ENCODE data around the gene RENBP. TPM values are rescaled to one million over a fixed set of nuclear protein-coding genes. Genes with fewer than 3 reads are reported as not detected.

The RENBP gene
- total and polyA plus RNA-seq, 4 donors = 7.0 to 11.6 (median 10.3) TPM

DNA sequence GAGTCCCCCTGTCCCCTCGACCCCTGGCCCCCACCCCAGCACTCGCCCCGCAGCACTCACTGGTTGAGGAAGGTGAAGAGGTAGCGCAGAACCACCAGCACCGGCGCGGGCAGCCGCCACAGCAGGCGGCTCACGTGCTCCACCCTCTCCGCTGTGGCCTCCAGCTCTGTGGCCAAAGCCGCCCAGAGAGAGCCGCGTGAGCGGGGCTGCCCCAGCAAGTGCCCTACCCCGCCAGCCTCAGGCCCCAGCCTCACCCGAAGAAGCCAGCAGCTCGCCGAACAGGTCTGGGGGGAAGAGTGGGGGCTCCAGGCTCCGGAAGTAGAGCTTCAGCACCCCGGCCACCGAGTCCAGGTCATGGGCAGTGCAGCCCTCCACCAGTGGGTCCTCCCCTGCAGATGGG, 34.0 kb downstream of the RENBP start:
- Histone ChIP-seq H3K36me3 (ENCODE audit: control insufficient read depth, insufficient read depth, low read length) (peaks cover 26% of the 10 kb centered on the region), H3K4me1 (ENCODE audit: control insufficient read depth, insufficient read depth, low read length) (peaks cover 4% of the 10 kb centered on the region), H3K4me3 (ENCODE audit: low read depth, low read length) (no peak overlapping the region), H3K27ac (ENCODE audit: low read depth, low read length) (no peak overlapping the region), H3K9me3 (ENCODE audit: control insufficient read depth, insufficient read depth, low read length) (no peaks in the 10 kb centered on the region), H3K27me3 (ENCODE audit: control insufficient read depth, insufficient read depth, low read length) (peaks cover 5% of the 10 kb centered on the region)
- no peak for DNase-seq (ENCODE audit: low read depth in 4 of 6, low spot score in 6 of 6)
- WGBS (ENCODE audit: insufficient coverage) = 87% methylated on average over 19 of the region's 22 CpGs

GRCh38 chrX:153909980-153910360, 34.5 kb downstream of the RENBP start:
- H3K27ac ChIP-seq (ENCODE audit: low read depth, low read length) = no peak overlapping the region
- no peaks in the 10 kb centered on the region for H3K9me3 ChIP-seq (ENCODE audit: control insufficient read depth, insufficient read depth, low read length)
- no peak for DNase-seq (ENCODE audit: low read depth in 4 of 6, low spot score in 6 of 6)
- 89% methylated on average over 22 of the region's 25 CpGs for WGBS (ENCODE audit: insufficient coverage)
- H3K36me3 ChIP-seq (ENCODE audit: control insufficient read depth, insufficient read depth, low read length) = peaks cover 26% of the 10 kb centered on the region
- H3K27me3 ChIP-seq (ENCODE audit: control insufficient read depth, insufficient read depth, low read length) = peaks cover 5% of the 10 kb centered on the region
- no peak overlapping the region for H3K4me3 ChIP-seq (ENCODE audit: low read depth, low read length)
- peaks cover 4% of the 10 kb centered on the region for H3K4me1 ChIP-seq (ENCODE audit: control insufficient read depth, insufficient read depth, low read length)

DNA sequence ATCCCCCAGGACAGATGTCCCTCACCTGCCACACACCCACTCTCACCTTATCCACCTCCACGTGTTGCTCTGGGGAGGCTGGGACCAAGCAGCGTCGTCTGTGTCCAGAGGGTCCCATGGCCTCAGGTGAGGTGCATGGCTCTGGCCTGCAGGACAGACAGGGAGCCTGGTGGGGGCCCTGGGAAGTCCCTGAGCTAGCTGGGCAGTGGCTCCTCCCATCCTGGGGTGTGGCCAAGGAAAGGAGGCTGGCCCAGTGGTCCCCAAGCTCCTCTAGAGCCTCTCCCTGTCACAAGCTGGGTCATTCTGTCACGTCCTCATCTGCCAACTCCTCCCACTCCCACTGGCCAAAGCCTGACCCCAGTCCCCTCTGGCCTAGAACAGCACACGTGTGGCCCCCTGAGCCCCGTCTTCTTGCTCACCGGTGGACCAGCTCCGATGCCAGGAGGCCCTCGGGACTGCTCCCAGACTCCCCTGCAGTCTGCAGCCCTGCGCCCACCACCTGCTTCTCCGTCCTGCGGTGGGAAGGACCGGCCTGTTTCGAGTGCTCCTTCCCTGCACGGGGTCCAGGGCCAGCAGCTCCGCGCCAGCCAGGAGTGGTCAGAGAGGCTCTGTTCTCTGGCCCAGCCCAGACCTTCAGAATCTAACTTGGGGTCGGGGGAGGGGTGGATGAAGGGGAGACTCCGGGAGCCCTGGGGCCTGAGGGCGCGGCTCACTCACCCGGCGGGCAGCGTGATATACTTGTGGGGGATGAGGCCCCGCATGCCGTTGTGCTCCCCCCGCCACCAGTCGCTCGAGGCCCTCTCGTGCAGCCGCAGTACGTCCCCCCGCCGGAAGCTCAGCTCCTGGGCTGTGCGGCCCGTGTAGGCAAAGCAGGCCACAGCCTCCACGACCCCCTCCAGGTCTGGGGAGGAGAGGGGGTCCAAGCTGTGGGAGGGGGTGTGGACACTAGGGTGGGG, 35.1 kb downstream of the RENBP start:
- Histone ChIP-seq H3K9me3 (ENCODE audit: control insufficient read depth, insufficient read depth, low read length) (no peaks in the 10 kb centered on the region), H3K4me3 (ENCODE audit: low read depth, low read length) (no peak overlapping the region), H3K27ac (ENCODE audit: low read depth, low read length) (no peak overlapping the region), H3K4me1 (ENCODE audit: control insufficient read depth, insufficient read depth, low read length) (peaks cover 7% of the 10 kb centered on the region), H3K36me3 (ENCODE audit: control insufficient read depth, insufficient read depth, low read length) (peaks cover 26% of the 10 kb centered on the region), H3K27me3 (ENCODE audit: control insufficient read depth, insufficient read depth, low read length) (peaks cover 5% of the 10 kb centered on the region)
- DNase-seq (ENCODE audit: low read depth in 4 of 6, low spot score in 6 of 6) = no peak
- whole genome bisulfite sequencing (ENCODE audit: insufficient coverage) = 67% methylated on average over 20 of the region's 37 CpGs

DNA sequence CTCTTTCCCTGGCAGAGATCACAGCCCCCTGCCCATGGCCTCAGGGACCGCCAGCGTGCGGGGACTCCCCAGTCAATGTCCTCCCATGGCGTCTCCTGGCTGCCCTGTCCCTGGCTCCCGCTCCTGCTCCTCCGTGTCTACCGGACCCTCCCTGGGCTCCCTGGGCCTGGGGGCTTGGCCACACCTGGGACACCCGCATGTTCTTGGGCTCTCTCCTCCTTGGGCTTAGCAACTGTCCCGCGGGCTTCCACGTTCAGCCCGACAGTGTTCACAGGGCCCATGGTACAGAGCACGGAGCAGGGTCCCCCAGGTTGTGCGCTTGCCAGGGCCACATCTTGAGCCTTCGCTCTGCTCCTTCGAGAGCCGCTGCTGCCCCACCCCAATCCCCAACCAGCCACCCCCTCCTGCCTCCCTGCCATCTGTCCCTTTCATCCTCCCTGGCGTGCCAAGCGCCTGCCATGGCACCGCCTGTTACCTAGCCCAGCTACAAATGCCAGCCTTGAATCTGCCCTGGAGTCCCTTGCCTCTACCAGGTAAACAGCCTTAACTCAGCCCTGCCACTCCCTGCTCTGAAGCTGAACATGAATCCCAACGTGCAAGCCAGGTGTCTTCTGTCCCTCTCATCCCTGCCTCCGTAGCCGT, 36.1 kb downstream of the RENBP start:
- WGBS (ENCODE audit: insufficient coverage) = 85% methylated on average over 23 of the region's 23 CpGs
- Histone ChIP-seq H3K36me3 (ENCODE audit: control insufficient read depth, insufficient read depth, low read length) (peaks cover 26% of the 10 kb centered on the region), H3K4me1 (ENCODE audit: control insufficient read depth, insufficient read depth, low read length) (peaks cover 12% of the 10 kb centered on the region), H3K27me3 (ENCODE audit: control insufficient read depth, insufficient read depth, low read length) (peaks cover 5% of the 10 kb centered on the region), H3K4me3 (ENCODE audit: low read depth, low read length) (no peak overlapping the region), H3K9me3 (ENCODE audit: control insufficient read depth, insufficient read depth, low read length) (no peaks in the 10 kb centered on the region), H3K27ac (ENCODE audit: low read depth, low read length) (no peak overlapping the region)
- DNase-seq (ENCODE audit: low read depth in 4 of 6, low spot score in 6 of 6) = no peak

GRCh38 chrX:153907456-153907855, 37.0 kb downstream of the RENBP start:
- no peak overlapping the region for H3K4me3 ChIP-seq (ENCODE audit: low read depth, low read length)
- H3K9me3 ChIP-seq (ENCODE audit: control insufficient read depth, insufficient read depth, low read length) = no peaks in the 10 kb centered on the region
- H3K27me3 ChIP-seq (ENCODE audit: control insufficient read depth, insufficient read depth, low read length) = peaks cover 1% of the 10 kb centered on the region
- no peak overlapping the region for H3K27ac ChIP-seq (ENCODE audit: low read depth, low read length)
- DNase-seq (ENCODE audit: low read depth in 4 of 6, low spot score in 6 of 6) = no peak
- WGBS (ENCODE audit: insufficient coverage) = 80% methylated on average over 12 of the region's 12 CpGs
- peaks cover 17% of the 10 kb centered on the region for H3K4me1 ChIP-seq (ENCODE audit: control insufficient read depth, insufficient read depth, low read length)
- H3K36me3 ChIP-seq (ENCODE audit: control insufficient read depth, insufficient read depth, low read length) = peaks cover 21% of the 10 kb centered on the region

GRCh38 chrX:153906126-153906917, 38.1 kb downstream of the RENBP start:
- peaks cover 21% of the 10 kb centered on the region for H3K36me3 ChIP-seq (ENCODE audit: control insufficient read depth, insufficient read depth, low read length)
- H3K4me3 ChIP-seq (ENCODE audit: low read depth, low read length) = no peak overlapping the region
- no peak for DNase-seq (ENCODE audit: low read depth in 4 of 6, low spot score in 6 of 6)
- no peaks in the 10 kb centered on the region for H3K27me3 ChIP-seq (ENCODE audit: control insufficient read depth, insufficient read depth, low read length)
- H3K9me3 ChIP-seq (ENCODE audit: control insufficient read depth, insufficient read depth, low read length) = no peaks in the 10 kb centered on the region
- peaks cover 24% of the 10 kb centered on the region for H3K4me1 ChIP-seq (ENCODE audit: control insufficient read depth, insufficient read depth, low read length)
- no peak overlapping the region for H3K27ac ChIP-seq (ENCODE audit: low read depth, low read length)
- 86% methylated on average over 26 of the region's 27 CpGs for WGBS (ENCODE audit: insufficient coverage)

- no peak for DNase-seq (ENCODE audit: low read depth in 4 of 6, low spot score in 6 of 6)
- Histone ChIP-seq H3K27me3 (ENCODE audit: control insufficient read depth, insufficient read depth, low read length) (no peaks in the 10 kb centered on the region), H3K9me3 (ENCODE audit: control insufficient read depth, insufficient read depth, low read length) (no peaks in the 10 kb centered on the region), H3K27ac (ENCODE audit: low read depth, low read length) (no peak overlapping the region), H3K36me3 (ENCODE audit: control insufficient read depth, insufficient read depth, low read length) (peaks cover 20% of the 10 kb centered on the region), H3K4me1 (ENCODE audit: control insufficient read depth, insufficient read depth, low read length) (peaks cover 31% of the 10 kb centered on the region), H3K4me3 (ENCODE audit: low read depth, low read length) (no peak overlapping the region)
- 89% methylated on average over 32 of the region's 32 CpGs for WGBS (ENCODE audit: insufficient coverage)
Measured at GRCh38 chrX:153905481-153906095, 38.9 kb downstream of the RENBP start.

DNA sequence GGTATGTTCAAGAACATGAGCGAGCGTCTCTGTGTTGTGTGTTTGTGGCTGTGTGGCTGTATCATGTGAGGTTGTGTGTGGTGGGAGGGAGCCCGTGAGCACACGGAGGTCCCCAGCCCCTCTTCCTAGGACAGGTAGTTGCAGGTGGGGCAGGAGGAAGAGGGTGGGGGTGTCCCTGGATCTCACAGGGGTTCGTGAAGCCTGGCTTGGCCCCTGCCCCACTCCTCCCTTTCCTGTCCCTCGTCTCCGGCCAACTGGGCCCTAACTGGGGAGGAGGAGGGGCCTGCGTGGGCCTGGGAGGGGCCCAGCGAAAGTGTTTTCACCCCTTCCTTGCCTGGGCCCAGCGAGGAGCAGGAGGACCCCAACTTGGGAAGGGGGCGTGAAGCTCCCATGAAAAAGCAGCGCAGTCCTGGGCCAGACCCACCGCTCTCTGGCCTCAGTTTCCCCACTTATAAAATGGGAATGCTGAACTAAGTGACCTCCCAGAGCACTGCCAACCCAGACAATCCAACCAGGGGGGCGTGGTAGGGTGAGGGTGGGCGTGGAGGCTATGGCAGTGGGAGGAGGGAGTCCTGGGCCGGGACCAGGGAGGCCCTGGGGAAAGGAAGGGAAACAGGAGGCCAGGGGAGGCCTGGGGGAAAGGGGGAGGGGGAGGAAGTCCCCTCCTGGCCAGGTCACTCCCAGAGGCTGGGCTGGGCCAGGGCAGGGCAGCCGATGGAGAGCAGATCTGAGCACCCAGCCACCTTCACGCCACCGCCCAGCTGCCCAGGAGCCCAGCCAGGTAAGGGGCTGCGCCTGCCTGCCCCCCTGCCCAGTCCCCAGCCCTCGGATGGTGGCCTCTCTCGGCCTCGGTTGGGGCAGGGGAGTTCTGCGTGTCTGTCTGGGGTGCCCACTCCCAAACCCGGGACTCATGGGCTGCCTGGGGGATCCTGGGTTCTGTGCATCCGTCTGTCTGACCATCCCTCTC, 40.2 kb downstream of the RENBP start, which contains the start of gene AVPR2:
AVPR2 (plus strand) TSS at position 683 of the 967 bp plus-strand sequence. CDS start 473 bp downstream, outside the sequence.
- Histone ChIP-seq H3K36me3 (ENCODE audit: control insufficient read depth, insufficient read depth, low read length) (peaks cover 14% of the 10 kb centered on the region), H3K27ac (ENCODE audit: low read depth, low read length) (no peak within 1 kb of the TSS), H3K9me3 (ENCODE audit: control insufficient read depth, insufficient read depth, low read length) (no peaks in the 10 kb centered on the region), H3K27me3 (ENCODE audit: control insufficient read depth, insufficient read depth, low read length) (no peaks in the 10 kb centered on the region), H3K4me3 (ENCODE audit: low read depth, low read length) (no peak within 1 kb of the TSS), H3K4me1 (ENCODE audit: control insufficient read depth, insufficient read depth, low read length) (peaks cover 27% of the 10 kb centered on the region)
- DNase-seq (ENCODE audit: low read depth in 4 of 6, low spot score in 6 of 6) = no peak
- 72% methylated on average over 21 of the region's 26 CpGs for WGBS (ENCODE audit: insufficient coverage)
